Measurements from ENCODE around the gene RANBP1. TPM values are rescaled to one million over a fixed set of nuclear protein-coding genes. Genes with fewer than 3 reads are reported as not detected.

Gene RANBP1
- total and polyA plus RNA-seq, 2 donors (not counting 1 experiment from before 2014, with no cell fraction given) = 67.0 to 77.6 TPM

DNA sequence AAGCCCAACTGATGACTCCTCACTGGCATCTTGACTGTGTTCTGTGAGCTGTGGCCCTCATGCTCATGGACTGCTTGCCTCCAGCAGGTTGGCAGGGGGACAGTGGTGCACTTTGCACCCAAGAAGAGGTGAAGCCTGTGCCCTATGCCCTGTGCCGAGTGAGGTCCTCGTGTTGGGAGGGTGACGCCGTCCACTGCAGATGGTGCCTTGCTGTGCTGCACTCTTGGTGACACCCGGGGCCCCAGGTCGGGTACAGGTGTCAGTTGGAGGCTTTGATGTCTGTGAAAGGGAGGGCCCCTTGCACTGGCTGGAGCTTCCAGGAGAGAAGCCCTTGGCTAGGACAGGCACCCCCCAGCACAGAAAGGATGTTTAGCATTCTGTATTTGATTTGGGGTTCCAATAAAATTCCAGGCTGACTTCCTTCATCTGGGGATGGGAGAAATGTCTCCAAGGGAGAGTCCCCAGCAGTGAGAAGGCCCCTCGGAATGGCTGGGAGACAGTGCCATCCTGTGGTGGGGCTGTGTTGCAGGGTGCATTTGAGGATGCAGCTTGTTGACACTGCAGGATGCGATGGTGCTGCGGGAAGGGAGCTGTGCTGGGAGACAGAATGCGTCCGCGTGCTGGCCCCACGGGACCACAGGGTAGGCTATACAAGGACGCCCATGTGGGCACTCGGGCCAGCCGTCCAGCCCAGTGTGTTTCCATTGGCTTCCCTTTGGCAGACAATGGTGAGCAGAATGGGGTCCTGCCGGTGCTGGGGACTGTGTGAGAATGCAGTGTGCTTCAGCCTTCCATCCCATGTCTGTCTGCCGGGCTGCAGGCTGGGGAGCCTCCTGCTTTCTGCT, 13.2 kb downstream of the RANBP1 start:
- no peak overlapping the region for H3K4me3 ChIP-seq (ENCODE audit: control extremely low read depth in 1 of 5, extremely low read depth in 1 of 5, insufficient read depth in 1 of 5, low read depth in 2 of 5, low read length in 4 of 5)
- TF ChIP-seq, protein P1, sequence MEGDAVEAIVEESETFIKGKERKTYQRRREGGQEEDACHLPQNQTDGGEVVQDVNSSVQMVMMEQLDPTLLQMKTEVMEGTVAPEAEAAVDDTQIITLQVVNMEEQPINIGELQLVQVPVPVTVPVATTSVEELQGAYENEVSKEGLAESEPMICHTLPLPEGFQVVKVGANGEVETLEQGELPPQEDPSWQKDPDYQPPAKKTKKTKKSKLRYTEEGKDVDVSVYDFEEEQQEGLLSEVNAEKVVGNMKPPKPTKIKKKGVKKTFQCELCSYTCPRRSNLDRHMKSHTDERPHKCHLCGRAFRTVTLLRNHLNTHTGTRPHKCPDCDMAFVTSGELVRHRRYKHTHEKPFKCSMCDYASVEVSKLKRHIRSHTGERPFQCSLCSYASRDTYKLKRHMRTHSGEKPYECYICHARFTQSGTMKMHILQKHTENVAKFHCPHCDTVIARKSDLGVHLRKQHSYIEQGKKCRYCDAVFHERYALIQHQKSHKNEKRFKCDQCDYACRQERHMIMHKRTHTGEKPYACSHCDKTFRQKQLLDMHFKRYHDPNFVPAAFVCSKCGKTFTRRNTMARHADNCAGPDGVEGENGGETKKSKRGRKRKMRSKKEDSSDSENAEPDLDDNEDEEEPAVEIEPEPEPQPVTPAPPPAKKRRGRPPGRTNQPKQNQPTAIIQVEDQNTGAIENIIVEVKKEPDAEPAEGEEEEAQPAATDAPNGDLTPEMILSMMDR (IDR thresholded peaks at IDR 0.05) = no peak
- no peak overlapping the region for H3K4me2 ChIP-seq (replicated peaks; ENCODE audit: low read depth, low read length, poor library complexity, severe bottlenecking)
- peak; percentile 43 for DNase-seq
- CTCF ChIA-PET = interaction anchor here (0.6 to 2.1 kb wide), 6 partner anchors 9 to 160 kb away, joined by 3 to 10 read pairs (median 4); no protein-coding TSS in a partner anchor
- Mint-ChIP-seq H3K27me3 (no peaks in the 10 kb centered on the region), H3K27ac (peak overlapping the region; percentile 70), H3K4me1 (peaks cover 12% of the 10 kb centered on the region), H3K4me3 (peak overlapping the region; percentile 37), H3K9me3 (ENCODE audit: insufficient read depth) (no peaks in the 10 kb centered on the region)
- peaks cover 11 to 25% of the 10 kb centered on the region in 2 donors for H3K4me1 ChIP-seq (ENCODE audit: control insufficient read depth in 2 of 2, insufficient read depth in 2 of 2, low read length in 2 of 2)
- POLR2A ChIA-PET = interaction anchor here (0.7 to 0.8 kb wide), 2 partner anchors 11 to 334 kb away, joined by 3 read pairs; no protein-coding TSS in a partner anchor
- ATAC-seq (ENCODE audit: low read depth) = no peak
- peaks cover 22% of the 10 kb centered on the region for H3K79me2 ChIP-seq (ENCODE audit: control insufficient read depth, insufficient read depth, low read length)
- H3K27ac ChIP-seq (ENCODE audit: low read length in 2 of 2) = no peak overlapping the region
- no peak overlapping the region for H2AFZ ChIP-seq (ENCODE audit: insufficient read depth, low read depth, low read length, poor library complexity, severe bottlenecking)
- WGBS (ENCODE audit: insufficient coverage) = 65% methylated on average over 18 of the region's 18 CpGs
- H3K9me3 ChIP-seq (ENCODE audit: control extremely low read depth in 1 of 3, control insufficient read depth in 2 of 3, insufficient read depth in 1 of 3, low read length in 2 of 3) = no peaks in the 10 kb centered on the region
- no peaks in the 10 kb centered on the region for H3K27me3 ChIP-seq (replicated peaks in 1 of 4; ENCODE audit: control extremely low read depth in 1 of 4, control insufficient read depth in 3 of 4, insufficient read depth in 4 of 4, low read length in 3 of 4)
- intact Hi-C loops (cut with micrococcal nuclease) = no loop called here
- no peak overlapping the region for H3K9ac ChIP-seq (ENCODE audit: low read length)
- peaks cover 0 to 19% of the 10 kb centered on the region in 2 experiments for H3K36me3 ChIP-seq (replicated peaks in 1 of 2; ENCODE audit: control extremely low read depth in 1 of 2, control insufficient read depth in 1 of 2, extremely low read depth in 1 of 2, insufficient read depth in 2 of 2, low read length in 1 of 2)
- peaks cover 24% of the 10 kb centered on the region for H4K20me1 ChIP-seq (ENCODE audit: control insufficient read depth, insufficient read depth, low read length, poor library complexity, severe bottlenecking)

DNA sequence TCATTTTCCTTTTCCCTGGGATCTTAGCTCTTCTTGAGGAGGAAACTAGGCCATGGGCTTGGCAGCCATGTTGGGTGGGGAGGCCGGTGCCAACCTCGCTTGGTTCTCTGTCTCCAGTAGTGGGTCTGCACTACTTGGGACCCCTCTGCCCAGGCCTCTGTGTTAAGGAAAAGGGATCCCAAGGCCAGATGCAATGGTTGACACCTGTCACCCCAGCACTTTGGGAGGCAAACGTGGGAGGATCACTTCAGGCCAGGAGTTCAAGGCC, 13.8 kb downstream of the RANBP1 start:
- H3K9me3 ChIP-seq (ENCODE audit: control extremely low read depth in 1 of 3, control insufficient read depth in 2 of 3, insufficient read depth in 1 of 3, low read length in 2 of 3) = no peaks in the 10 kb centered on the region
- H3K4me1 Mint-ChIP-seq = peaks cover 18% of the 10 kb centered on the region
- CTCF ChIA-PET = interaction anchor here (0.6 to 2.1 kb wide), 5 partner anchors 11 to 161 kb away, joined by 3 to 10 read pairs (median 5); no protein-coding TSS in a partner anchor
- POLR2A ChIA-PET = interaction anchor here (0.8 kb wide), 1 partner anchor 12 kb away, joined by 3 read pairs; no protein-coding TSS in a partner anchor
- no peak overlapping the region for H3K4me2 ChIP-seq (replicated peaks; ENCODE audit: low read depth, low read length, poor library complexity, severe bottlenecking)
- no peak overlapping the region for H3K4me3 ChIP-seq (ENCODE audit: control extremely low read depth in 1 of 5, extremely low read depth in 1 of 5, insufficient read depth in 1 of 5, low read depth in 2 of 5, low read length in 4 of 5)
- H3K27me3 Mint-ChIP-seq = no peaks in the 10 kb centered on the region
- H2AFZ ChIP-seq (ENCODE audit: insufficient read depth, low read depth, low read length, poor library complexity, severe bottlenecking) = no peak overlapping the region
- no peak for ATAC-seq (ENCODE audit: low read depth)
- H4K20me1 ChIP-seq (ENCODE audit: control insufficient read depth, insufficient read depth, low read length, poor library complexity, severe bottlenecking) = peaks cover 25% of the 10 kb centered on the region
- no peak overlapping the region for H3K9ac ChIP-seq (ENCODE audit: low read length)
- 100% methylated on average over 2 of the region's 3 CpGs for WGBS (ENCODE audit: insufficient coverage)
- intact Hi-C loops (cut with micrococcal nuclease) = loop anchor here (5.0 kb wide), 2 partner anchors 157 to 378 kb away; partner anchors contain the start of gene MED15
- H3K79me2 ChIP-seq (ENCODE audit: control insufficient read depth, insufficient read depth, low read length) = peaks cover 27% of the 10 kb centered on the region
- H3K9me3 Mint-ChIP-seq (ENCODE audit: insufficient read depth) = no peaks in the 10 kb centered on the region
- DNase-seq = no peak
- H3K27ac Mint-ChIP-seq = peak overlapping the region; percentile 15
- no peak for TF ChIP-seq EZH2 (IDR thresholded peaks at IDR 0.05; ENCODE audit: borderline replicate concordance, insufficient read depth, low read depth, low read length, poor library complexity, severe bottlenecking)
- TF ChIP-seq, protein P1 (IDR thresholded peaks at IDR 0.05) = no peak
- H3K4me3 Mint-ChIP-seq = peak overlapping the region; percentile 37
- peaks cover 11 to 28% of the 10 kb centered on the region in 2 donors for H3K4me1 ChIP-seq (ENCODE audit: control insufficient read depth in 2 of 2, insufficient read depth in 2 of 2, low read length in 2 of 2)
- H3K27ac ChIP-seq (ENCODE audit: low read length in 2 of 2) = no peak overlapping the region
- H3K27me3 ChIP-seq (replicated peaks in 1 of 4; ENCODE audit: control extremely low read depth in 1 of 4, control insufficient read depth in 3 of 4, insufficient read depth in 4 of 4, low read length in 3 of 4) = no peaks in the 10 kb centered on the region
- peaks cover 0 to 18% of the 10 kb centered on the region in 2 experiments for H3K36me3 ChIP-seq (replicated peaks in 1 of 2; ENCODE audit: control extremely low read depth in 1 of 2, control insufficient read depth in 1 of 2, extremely low read depth in 1 of 2, insufficient read depth in 2 of 2, low read length in 1 of 2)
